ENCODE measurements around the gene ZFP64.
"Not testable (repeated sequence)": the region's sequence is repeated elsewhere in the genome, so short reads cannot be mapped to it uniquely, and the experiment has no call there.

Gene ZFP64

DNA sequence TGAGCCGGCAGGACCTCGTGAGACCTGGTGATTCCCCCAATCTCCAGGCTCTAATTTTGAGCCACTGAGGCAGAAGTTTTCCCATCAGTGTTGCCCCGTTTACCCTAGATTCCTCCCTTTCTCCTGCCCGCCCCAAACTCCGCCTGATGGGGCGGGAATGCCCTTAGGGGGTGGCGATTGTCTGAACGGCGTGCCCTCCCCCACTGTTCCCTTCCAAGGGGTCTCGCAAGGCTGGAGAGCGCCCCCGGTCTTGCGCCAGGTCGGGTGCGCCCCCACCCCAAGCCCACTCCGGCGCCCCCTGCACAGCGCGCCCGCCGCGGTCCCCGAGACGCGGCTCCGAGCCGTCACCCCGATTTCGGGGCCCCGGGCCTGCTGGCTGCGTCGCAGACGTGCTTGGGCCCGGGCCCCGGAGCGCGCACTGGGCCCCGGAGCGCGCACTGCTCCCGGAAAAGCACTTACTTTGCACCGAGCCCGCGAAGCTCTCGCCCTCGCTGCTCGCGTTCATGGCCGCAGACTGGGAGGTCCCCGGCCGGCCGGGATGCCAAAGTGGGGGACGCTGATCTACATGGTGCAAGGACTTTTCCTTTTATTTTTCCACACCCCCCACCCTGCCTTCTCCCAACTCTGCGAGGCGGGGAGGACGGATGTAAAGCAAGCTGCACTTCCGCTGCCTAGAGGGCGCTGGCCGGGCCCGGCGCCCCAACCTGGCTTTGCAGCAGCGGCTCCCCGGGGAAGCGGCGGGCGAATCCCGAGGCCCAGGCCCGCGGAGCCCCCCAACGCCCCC is at the start of gene ZFP64:
TSS of gene ZFP64 (minus strand) at position 648 of the 784 bp plus-strand sequence. CDS start at position 505, 143 bp downstream.
- peak; percentile 63 for DNase-seq

DNA sequence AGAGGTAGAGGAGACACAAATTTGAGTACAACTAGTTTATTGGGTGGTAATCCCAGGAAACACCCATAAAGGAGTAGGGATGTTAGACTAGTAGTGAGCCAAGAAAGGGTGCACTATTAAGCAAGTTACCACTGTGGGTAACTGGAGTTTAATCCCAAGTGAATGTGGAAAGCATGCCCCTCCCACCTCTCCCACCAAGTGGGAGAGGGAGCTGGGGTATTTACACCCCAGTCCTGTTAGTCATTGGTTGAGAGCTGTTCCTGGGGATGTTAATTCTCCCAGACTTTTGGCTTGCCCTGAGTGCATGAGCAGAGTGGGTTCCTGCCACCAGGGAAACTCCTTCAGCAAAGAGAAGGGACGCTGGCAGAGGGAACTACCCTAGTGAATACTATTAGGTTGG is 49.2 kb upstream of the ZFP64 start:
- DNase-seq: no peak

DNA sequence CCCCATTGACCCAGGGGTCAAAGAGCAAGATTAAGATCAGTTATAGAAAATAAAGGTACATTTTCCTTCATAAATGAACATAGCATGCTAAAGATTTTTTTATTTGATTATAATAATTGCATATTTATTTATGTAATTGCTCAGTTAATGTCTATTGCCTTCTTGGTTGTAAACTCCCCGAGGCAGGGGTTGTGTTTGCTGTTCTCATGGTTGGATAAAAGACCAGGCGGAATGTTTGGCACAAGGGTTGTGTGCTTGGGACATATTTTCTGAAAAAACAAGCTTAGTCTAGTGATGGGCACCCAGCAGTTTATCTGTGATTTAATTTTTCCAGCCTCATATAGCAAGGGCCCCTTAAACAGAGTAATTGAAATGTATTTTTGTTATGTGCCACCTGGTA is 47.5 kb upstream of the ZFP64 start:
- no peak for DNase-seq

DNA sequence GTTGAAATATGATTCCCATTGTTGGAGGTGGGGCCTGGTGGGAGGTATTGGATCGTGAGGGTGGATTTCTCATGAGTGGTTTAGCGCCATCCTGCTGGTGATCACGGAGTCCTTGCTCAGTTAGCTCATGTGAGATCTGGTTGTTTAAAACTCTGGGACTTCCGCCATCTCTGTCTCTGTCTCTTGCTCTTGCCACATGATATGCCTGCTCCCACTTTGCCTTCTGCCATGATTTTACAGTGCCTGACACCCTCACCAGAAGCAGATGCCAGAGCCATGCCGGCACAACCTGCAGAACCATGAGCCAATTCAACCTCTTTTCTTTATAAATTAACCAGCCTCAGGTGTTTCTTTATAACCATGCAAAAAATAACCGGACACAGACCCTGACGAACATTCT is 44.7 kb upstream of the ZFP64 start:
- DNase-seq: no peak

DNA sequence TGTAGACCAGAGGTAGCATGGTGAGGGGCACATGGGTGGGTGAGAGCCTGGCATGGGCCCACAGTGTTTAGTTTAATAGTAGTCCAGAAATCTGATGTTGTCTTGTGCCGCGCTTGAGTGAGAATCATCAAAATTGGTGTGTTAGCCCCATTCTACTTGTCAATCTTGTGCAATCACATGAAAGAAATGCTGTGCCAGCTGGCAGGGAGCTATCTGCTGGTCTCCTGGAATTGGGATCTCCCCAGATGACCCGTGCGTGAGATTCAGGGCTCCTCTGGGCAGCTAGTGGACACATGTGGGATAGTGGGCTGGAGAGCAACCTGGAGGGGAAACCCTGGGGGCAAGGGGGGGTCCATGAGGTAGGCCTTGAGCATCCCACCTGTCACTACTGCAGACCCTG is 43.5 kb upstream of the ZFP64 start:
- no peak for DNase-seq

DNA sequence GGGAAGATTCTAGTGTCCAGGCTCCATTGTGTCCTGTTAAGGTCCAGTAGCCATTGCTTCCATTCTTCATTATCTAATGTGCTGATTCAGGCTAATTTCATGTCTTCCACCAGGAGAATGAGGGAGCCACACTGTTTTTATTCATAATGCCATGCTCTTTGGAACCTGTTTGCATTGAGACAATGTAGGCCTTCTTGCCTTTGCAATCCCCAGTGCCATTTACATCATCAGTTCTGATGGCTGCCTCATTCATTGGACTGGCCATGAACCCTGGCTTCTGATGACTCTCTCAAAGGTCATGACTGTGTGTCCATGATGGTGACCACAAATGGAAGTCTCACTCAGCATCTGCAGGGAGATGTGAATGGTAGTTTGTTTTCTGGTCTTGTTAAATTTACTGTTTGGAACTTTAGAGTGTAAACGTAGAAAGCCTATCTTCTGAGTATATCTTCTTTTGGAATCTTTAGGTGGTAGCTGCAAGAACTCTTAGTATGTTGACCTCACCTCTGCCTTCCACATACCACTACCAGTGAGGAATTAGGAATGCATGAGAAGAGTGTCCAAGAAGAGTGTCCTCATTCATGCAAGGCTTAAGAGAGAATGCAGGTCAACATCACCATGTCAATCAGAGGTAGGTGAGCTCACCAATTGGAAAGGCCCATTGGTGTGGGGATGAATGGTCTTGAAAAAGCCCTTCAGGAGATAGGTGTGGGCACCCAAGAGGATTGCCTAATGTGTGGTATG is 42.9 kb upstream of the ZFP64 start:
- no peak for DNase-seq

DNA sequence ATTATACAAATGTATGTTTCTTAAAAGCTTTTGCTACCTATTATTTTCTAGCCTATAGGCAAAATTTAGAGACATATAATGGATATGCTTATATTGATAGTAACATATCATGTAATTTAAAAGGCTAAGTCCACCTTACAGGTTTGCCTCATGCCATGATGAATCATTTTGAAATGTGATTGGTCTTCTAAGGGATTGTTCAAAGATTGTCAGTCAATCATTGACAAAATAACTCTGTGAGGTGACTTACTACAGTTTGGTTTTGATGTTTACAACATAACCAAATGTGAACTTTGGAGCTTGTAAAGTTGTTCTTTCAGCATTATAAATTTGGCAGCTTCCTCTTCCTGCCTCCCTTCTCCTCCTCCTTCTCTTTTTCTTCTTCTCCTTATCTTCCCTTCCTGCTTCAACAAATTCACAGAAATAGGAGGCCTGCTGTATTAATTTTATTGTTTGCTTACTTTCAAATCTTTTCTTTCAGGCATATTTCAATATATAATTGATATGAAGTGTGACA is 39.7 kb upstream of the ZFP64 start:
- no peak for DNase-seq

DNA sequence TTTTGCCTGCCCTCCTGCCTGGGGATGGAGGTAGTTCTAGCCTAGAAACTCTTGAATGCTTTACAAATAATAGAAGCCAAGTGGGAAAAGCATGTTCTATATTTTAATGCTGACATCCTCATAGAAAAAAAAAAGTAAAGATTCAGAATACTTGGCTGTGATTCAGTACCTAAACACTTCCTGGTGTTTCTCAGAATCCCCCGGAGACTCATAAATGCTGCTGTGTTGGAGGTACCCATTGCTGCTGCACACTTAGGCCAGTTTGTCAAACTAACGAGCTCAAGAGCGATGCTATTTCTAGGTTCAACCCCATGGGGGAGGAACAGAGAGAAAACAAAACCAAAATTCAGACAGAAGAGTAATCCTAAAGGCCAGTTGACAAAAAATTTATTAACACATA is 38.8 kb upstream of the ZFP64 start:
- DNase-seq: no peak

DNA sequence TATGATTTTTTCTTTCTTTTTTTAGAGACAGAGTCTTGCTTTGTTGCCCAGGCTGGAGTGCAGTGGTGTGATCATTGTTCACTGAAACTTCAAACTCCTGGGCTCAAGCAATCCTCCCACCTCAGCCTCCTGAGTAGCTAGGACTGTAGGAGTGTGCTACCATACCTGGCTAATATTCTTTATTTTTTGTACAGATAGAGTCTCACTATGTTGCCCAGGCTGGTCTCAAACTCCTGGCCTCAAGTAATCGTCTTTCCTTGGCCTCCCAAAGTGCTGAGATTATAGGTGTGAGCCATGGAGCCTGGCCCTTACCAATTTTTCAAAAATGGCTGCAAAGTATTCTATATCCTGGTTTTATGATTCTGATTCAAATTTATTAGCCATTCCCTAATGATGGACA is 37.8 kb upstream of the ZFP64 start:
- not testable (repeated sequence) for DNase-seq

DNA sequence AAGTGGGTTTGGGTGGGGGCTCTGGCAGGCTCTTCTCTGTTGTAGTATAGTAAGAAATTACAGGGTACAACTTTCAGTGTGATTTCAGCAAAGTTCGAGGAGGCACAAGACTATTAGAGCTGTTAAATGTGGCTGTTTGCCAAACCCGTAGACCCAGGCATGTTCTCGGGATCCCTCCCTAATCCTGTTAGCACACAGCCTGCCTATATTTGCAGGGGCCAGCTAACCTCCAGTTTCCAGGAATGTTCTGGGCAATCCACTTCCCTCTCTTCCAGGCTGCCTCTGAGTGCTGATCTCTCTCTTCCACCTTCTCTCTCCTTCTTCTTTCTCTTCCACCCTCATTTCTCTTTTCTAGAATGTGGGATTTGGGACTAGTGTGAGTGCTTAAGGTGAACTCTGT is 34.8 kb upstream of the ZFP64 start:
- DNase-seq: no peak

DNA sequence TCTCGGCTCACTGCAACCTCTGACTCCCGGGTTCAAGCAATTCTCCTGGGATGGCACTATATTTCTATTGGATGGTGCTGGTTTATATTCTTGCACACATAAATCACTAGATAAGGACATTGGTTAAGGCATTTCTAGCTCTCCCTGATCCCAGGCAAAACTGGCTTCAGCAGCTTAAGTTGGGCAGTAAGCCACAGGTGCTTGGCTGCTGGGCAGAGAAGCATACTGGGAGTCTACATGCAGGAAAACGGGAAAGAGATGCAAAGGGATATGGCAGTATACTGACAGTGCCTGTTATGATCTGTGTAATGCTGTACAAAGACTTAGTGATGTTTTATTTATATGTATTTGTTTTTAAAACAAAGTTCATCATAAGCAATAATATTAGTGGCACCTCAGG is 33.3 kb upstream of the ZFP64 start:
- DNase-seq: no peak

DNA sequence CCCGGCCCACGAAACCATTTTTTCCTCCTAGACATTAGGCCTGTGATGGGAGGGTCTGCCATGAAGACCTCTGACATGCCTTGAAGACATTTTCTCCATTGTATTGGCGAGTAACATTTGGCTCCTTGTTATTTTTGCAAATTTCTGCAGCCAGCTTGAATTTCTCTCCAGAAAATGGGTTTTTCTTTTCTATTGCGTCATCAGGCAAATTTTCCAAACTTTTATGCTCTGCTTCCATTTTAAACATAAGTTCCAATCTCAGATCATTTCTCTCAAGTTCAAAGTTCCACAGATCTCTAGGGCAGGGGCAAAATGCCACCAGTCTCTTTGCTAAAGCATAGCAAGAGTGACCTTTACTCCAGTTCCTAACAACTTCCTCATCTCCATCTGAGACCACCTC is 29.8 kb upstream of the ZFP64 start:
- not testable (repeated sequence) for DNase-seq

DNA sequence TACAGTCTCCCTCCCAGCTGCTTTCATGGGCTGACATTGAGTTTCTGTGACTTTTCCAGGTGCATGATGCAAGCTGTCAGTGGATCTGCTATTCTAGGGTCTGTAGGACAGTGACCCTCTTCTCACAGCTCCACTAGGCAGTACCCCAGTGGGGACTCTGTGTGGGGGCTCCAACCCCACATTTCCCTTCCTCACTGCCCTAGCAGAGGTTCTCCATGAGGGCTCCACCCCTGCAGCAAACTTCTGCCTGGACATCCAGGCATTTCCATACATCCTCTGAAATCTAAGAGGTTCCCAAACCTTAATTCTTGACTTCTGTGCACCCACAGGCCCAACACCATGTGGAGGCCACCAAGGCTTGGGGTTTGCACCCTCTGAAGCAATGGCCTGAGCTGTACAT is 29.3 kb upstream of the ZFP64 start:
- DNase-seq: not testable (repeated sequence)

DNA sequence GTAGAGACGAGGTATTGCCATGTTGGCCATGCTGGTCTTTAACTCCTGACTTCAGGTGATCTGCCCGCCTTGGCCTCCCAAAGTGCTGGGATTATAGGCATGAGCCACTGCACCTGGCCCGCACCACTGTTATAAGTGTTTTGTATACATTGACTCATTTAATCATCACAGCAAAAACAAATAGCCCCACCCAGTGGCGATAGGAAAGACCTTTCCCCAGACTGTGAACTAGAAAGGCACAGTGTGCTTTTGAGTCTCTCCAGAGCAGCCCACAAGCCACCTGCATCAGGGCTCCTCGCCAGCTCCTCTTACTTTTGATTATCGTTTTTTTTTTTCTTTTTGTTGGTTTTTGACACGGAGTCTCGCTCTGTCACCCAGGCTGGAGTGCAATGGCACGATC is 27.9 kb upstream of the ZFP64 start:
- DNase-seq: no peak

DNA sequence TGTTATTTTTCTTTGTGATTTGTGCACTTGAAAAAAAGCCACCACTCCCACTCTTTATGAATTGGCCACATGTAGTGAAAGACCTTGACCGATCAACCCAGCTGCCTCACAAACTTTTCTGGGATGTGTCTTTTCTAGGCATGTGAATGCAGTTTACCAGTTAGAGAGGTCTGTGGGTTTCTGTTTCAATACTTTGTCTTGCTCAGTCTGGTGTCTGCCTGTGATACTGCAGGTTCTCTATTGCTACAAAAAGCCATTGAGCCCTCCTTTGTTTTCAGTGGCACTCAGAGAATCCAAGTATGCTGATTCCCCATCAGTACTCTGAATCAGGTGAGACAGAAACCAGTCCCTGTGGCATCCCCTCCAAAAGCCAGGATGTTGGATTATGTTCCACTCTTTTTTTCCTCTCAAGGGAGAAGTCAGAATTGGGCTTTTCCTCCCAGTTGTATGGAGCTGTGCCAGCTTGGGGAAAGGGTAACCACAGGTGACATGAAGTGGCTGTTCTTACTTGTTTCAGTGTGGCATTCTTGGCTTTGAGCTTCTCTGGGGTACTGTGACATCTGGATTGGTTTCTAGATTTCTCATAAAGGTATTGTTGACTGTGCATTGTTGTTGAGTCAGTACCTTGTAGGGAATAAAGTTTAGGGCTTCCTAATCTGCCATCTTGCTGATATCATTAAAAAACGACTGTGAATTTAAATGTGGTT is 26.3 kb upstream of the ZFP64 start:
- DNase-seq: no peak

DNA sequence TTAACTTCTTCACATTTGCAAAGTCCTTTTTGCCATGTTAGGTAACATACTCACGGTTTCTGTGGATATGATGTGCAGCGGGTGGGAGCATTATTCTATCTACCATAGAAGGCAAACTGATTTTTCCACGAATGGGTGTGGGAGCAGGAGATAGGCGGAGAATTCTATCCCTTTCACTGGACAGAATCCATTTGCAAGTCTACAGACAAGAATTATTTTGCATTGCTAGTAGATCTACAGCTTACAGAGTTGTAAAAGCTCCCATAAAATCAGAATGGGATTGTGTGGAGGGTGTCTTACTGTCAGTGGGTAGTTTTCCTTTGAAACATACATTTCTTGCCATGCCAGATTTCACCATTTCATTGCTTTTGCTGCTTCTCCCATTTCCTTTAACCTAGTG is 22.4 kb upstream of the ZFP64 start:
- DNase-seq: no peak

DNA sequence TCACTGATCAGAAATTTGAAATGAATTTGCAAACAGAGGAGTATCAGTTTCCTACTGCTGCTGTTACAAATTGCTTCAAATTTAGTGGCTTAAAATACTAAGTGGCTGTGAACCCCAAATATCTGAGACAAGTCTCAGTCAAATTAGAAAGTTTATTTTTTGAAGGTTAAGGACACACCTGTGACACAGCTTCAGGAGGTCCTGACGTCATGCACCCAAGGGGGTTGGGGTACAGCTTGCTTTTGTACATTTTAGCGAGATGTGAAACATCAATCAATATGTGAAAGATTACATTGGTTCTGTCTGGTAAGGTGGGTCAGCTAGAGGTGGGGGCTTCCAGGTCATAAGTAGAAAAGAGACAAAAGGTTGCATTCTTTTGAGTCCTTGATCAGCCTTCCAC is 21.4 kb upstream of the ZFP64 start:
- no peak for DNase-seq

DNA sequence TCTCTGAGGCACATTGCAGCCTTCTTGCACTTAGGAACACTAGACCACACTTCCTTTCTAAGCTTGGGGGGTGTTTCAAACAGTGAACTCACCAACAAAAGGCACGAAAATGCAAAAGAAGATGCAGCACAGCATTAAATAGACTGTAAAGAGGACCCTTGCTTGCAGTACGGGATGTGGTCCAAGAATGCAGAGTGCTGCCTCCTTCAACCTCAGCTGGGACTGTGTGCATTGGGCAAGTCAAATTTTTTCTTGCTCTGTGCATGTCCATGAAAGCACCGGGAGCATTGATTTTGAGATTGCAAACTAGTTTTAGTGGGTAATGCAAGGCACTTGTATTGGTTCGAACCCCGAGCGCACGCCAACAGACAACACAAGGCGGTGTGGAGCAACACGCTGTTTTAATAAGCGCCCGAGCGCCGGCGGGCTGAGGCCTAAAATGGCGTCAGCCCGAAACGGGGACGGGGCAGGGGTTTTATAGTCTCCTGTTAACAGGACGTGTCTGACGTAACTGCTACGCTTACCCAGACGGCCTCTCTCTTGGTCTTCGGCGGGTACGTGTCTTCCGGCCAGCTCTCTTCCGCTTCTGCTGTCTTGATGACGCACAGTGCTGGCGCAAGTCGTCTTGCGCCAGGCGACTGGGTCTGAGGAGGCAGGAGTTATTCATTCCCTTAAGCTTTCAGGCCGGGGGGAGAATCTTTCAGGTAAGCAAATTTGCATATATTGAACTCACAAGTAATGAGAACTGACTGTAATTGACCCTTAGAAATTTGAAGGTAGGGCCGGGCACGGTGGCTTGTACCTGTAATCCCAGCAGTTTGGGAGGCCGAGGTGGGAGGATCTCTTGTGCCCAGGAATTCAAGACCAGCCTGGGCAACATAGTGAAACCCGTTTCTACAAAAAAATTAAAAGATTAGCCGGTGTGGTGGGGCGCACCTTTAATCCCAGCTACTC is 18.7 kb upstream of the ZFP64 start:
- no peak for DNase-seq

DNA sequence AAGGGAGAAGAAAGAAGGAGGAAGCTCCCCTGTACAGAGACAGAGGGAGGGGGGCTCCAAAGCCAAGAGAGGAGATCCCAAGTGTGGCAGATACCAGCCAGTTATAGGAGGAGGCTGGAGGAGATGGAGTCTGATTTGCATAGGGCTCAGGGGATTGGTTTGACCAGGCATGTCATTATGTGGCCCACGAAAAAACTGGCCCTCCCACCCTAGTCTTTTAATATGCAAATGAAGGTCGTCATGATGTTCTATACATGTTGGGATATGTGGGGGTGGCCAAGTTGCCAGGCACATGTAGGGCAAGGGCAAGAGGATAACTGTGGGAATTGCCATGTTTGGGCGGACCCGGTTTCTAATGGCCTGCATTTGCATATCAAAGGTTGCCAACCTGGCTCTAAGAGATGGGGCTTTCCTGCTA is 17.6 kb upstream of the ZFP64 start:
- DNase-seq: no peak

DNA sequence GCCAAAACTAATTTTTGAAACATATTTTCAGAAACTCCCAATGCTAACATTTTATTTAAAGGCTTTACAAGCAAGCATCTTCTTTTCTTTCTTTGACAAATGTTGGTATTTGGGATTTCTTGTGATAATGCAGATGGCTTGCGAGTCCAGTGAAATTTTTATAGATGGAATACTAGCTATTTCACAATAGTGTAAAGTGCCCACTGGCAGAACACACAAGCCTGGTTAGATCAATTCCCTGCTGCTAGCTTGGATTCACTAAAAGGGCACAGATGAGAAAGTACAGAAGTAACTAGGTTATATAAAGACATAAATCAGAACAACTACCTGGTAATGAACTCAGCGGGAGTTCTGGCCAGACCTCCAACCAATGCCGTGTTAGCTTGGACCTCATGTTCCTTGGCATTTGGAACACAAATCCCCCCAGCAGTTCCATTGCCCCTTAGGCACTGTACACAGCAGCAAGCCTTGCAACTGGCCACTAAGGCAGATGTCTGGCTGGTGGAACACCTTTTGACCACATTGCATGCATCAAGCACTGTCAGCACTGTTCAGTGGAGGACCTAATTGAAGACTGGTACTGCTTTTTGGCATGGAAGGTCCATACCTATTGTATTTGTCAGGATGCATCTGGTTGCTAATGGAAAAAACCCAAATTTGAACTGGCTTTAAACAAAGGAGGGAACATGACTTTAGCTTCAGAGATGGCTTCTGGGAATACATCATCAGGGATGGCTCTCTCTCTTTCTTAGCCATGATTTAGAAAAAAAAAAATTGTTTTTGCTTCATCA is 15.6 kb upstream of the ZFP64 start:
- no peak for DNase-seq

DNA sequence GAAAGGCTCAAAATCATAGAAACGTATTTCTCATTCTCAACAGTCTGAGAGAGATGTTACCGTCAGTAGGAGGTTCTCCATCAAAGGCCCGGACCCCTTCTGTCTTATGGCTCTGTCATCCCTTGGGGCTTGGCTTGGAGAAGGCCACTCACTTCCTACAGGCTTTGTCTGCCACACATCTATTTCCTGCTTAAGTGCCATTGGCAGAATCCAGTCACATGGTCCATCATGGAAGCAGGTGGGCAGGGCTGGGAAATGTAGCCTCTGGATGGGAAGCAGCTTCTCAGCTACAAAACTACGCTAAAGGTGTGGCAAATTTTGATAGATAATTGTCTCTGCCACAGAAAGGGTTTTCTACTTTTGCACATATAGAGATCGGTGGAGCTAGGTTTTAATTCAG is 12.6 kb upstream of the ZFP64 start:
- DNase-seq: no peak

DNA sequence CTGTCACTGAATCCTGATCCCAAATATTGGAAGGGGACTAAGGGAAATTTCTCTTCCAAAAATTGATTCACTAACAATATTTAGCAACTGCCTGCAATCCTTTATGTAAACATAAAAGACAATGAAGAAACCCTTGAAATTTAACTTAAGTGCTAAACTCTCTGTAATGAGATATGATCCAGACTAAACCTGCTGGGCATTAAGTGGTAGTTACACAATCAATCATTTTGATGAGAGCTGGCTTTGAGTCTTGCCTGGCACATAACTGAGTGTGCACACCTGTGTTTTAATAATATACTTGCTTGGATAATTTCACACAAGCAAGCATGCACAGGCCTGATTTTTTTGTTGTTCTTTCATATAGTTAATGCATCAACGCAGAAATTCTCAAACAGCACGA is 9.8 kb upstream of the ZFP64 start:
- DNase-seq: no peak

Measured in activated gamma-delta T cell treated with Interleukin-2 at 50 U/mL for 16 hours (primary cell).